ENCODE results near the gene ADAMTS7.
"Not testable (repeated sequence)": the region's sequence is repeated elsewhere in the genome, so short reads cannot be mapped to it uniquely, and the experiment has no call there.

The ADAMTS7 gene

GRCh38 chr15:78757636-78757905 lies 53.7 kb downstream of the ADAMTS7 start:
- Histone ChIP-seq H3K27me3 (ENCODE audit: insufficient read depth, low read length, poor library complexity) (no peaks in the 10 kb centered on the region), H3K4me1 (ENCODE audit: insufficient read depth, low read length) (peaks cover 10% of the 10 kb centered on the region), H2AFZ (ENCODE audit: low read depth, low read length) (no peak overlapping the region), H3K9ac (ENCODE audit: low read depth, low read length) (no peak overlapping the region), H3K79me2 (ENCODE audit: insufficient read depth, low read length) (no peaks in the 10 kb centered on the region), H4K20me1 (ENCODE audit: insufficient read depth, low read length) (no peaks in the 10 kb centered on the region), H3K36me3 (ENCODE audit: insufficient read depth, low read length) (no peaks in the 10 kb centered on the region), H3K4me3 (ENCODE audit: low read depth in 1 of 2, low read length in 2 of 2) (no peak overlapping the region), H3K27ac (ENCODE audit: low read length) (no peak overlapping the region), H3K9me3 (ENCODE audit: insufficient read depth, low read length, severe bottlenecking) (no peaks in the 10 kb centered on the region), H3K4me2 (ENCODE audit: insufficient read depth, low read length) (no peak overlapping the region)
- ATAC-seq (ENCODE audit: insufficient read depth, low read depth) (no peak), DNase-seq (no peak)
- TF ChIP-seq EZH2 (IDR thresholded peaks at IDR 0.05; ENCODE audit: borderline replicate concordance, low read depth, low read length, severe bottlenecking): no peak
- TF ChIP-seq CTCF (IDR thresholded peaks at IDR 0.05; ENCODE audit: borderline replicate concordance, extremely low read depth, low read length, poor library complexity, severe bottlenecking): no peak

GRCh38 chr15:78756781-78757635 lies 54.3 kb downstream of the ADAMTS7 start:
- H3K9me3 ChIP-seq (ENCODE audit: insufficient read depth, low read length, severe bottlenecking); H3K4me3 ChIP-seq (ENCODE audit: low read depth in 1 of 2, low read length in 2 of 2); H2AFZ ChIP-seq (ENCODE audit: low read depth, low read length); H3K4me1 ChIP-seq (ENCODE audit: insufficient read depth, low read length); ATAC-seq (ENCODE audit: insufficient read depth, low read depth); H3K4me2 ChIP-seq (ENCODE audit: insufficient read depth, low read length); H3K27me3 ChIP-seq (ENCODE audit: insufficient read depth, low read length, poor library complexity); H3K9ac ChIP-seq (ENCODE audit: low read depth, low read length); DNase-seq; H3K79me2 ChIP-seq (ENCODE audit: insufficient read depth, low read length); H3K27ac ChIP-seq (ENCODE audit: low read length); H3K36me3 ChIP-seq (ENCODE audit: insufficient read depth, low read length); H4K20me1 ChIP-seq (ENCODE audit: insufficient read depth, low read length): not testable (repeated sequence)

GRCh38 chr15:78755900-78756591 lies 55.2 kb downstream of the ADAMTS7 start:
- not testable (repeated sequence) for H3K4me2 ChIP-seq (ENCODE audit: insufficient read depth, low read length); H3K79me2 ChIP-seq (ENCODE audit: insufficient read depth, low read length); H4K20me1 ChIP-seq (ENCODE audit: insufficient read depth, low read length); H3K36me3 ChIP-seq (ENCODE audit: insufficient read depth, low read length); H3K27ac ChIP-seq (ENCODE audit: low read length); H3K27me3 ChIP-seq (ENCODE audit: insufficient read depth, low read length, poor library complexity); H3K9me3 ChIP-seq (ENCODE audit: insufficient read depth, low read length, severe bottlenecking); H2AFZ ChIP-seq (ENCODE audit: low read depth, low read length); H3K9ac ChIP-seq (ENCODE audit: low read depth, low read length); H3K4me1 ChIP-seq (ENCODE audit: insufficient read depth, low read length); H3K4me3 ChIP-seq (ENCODE audit: low read depth in 1 of 2, low read length in 2 of 2)
- ATAC-seq (ENCODE audit: insufficient read depth, low read depth): peak; percentile 59; the same call in 2 of the 3 replicates
- peak; percentile 38 for TF ChIP-seq CTCF (IDR thresholded peaks at IDR 0.05; ENCODE audit: borderline replicate concordance, extremely low read depth, low read length, poor library complexity, severe bottlenecking)
- DNase-seq: peak; percentile 36

- not testable (repeated sequence) for ATAC-seq (ENCODE audit: insufficient read depth, low read depth); H3K27ac ChIP-seq (ENCODE audit: low read length); H3K4me3 ChIP-seq (ENCODE audit: low read depth in 1 of 2, low read length in 2 of 2); DNase-seq; H3K9ac ChIP-seq (ENCODE audit: low read depth, low read length); H3K79me2 ChIP-seq (ENCODE audit: insufficient read depth, low read length); H3K9me3 ChIP-seq (ENCODE audit: insufficient read depth, low read length, severe bottlenecking); H3K27me3 ChIP-seq (ENCODE audit: insufficient read depth, low read length, poor library complexity); H4K20me1 ChIP-seq (ENCODE audit: insufficient read depth, low read length); H3K4me2 ChIP-seq (ENCODE audit: insufficient read depth, low read length); H3K36me3 ChIP-seq (ENCODE audit: insufficient read depth, low read length); H3K4me1 ChIP-seq (ENCODE audit: insufficient read depth, low read length); H2AFZ ChIP-seq (ENCODE audit: low read depth, low read length)
Measured at GRCh38 chr15:78754637-78755280, 56.5 kb downstream of the ADAMTS7 start.

DNA sequence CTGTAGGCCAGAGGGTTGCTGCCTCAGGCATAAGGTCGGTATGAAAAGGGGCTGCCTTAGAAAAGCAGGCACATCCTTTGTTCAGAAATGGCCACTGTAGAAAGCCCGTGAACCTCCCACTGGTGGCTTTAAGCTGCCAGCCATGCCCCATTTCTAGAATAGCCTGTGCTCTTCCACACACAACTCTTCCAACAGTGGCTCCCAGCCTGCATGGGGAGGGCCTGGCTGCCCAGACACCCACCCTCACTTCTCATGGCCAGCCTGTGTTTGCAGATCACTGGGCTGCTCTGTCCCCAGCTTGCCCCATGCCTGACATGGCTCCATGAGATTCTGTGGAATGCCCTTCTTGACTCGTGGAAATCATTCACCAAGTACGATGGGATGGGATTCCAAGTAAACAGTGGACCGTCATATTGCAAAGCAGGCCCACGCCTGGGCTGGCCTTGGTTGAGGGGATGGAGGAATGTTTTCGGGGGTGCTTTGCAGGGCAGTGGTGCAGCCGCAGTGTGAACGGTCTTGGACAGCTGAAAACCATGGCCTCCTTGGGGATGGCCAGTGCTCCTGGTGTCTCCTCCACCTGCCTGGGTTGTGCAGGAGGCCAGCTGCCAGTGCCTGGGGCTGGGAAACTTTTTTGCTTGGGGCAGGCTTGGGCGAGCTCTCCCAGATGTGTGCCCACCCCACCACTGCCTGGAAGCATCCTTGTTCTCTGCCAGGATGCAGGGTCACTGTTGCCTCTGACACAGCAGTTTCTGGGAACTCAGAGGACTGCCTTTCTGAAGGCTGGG lies 57.3 kb downstream of the ADAMTS7 start:
- not testable (repeated sequence) for H3K9ac ChIP-seq (ENCODE audit: low read depth, low read length); DNase-seq; H3K36me3 ChIP-seq (ENCODE audit: insufficient read depth, low read length); H3K4me3 ChIP-seq (ENCODE audit: low read depth in 1 of 2, low read length in 2 of 2); H3K79me2 ChIP-seq (ENCODE audit: insufficient read depth, low read length); H3K27ac ChIP-seq (ENCODE audit: low read length); H3K4me2 ChIP-seq (ENCODE audit: insufficient read depth, low read length); ATAC-seq (ENCODE audit: insufficient read depth, low read depth); H3K27me3 ChIP-seq (ENCODE audit: insufficient read depth, low read length, poor library complexity); H2AFZ ChIP-seq (ENCODE audit: low read depth, low read length); H3K9me3 ChIP-seq (ENCODE audit: insufficient read depth, low read length, severe bottlenecking); H3K4me1 ChIP-seq (ENCODE audit: insufficient read depth, low read length); H4K20me1 ChIP-seq (ENCODE audit: insufficient read depth, low read length)

DNA sequence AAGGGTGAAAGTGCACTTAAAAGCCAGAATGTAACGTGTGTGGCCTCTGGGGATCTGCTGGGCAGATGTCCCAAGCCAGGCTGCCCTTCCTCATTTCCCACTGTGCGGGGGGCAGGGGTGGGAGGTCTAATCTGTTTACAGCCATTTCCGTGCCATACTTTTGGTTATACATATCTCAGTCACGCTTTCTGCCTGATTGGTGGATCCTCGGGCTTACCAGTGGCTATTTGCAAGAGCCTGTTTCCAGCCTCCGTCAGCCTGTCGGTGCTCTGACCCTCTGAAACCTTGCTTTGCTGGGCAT lies 58.0 kb downstream of the ADAMTS7 start:
- not testable (repeated sequence) for H3K27ac ChIP-seq (ENCODE audit: low read length); H3K79me2 ChIP-seq (ENCODE audit: insufficient read depth, low read length); H3K9me3 ChIP-seq (ENCODE audit: insufficient read depth, low read length, severe bottlenecking); H3K4me1 ChIP-seq (ENCODE audit: insufficient read depth, low read length); H4K20me1 ChIP-seq (ENCODE audit: insufficient read depth, low read length); H3K9ac ChIP-seq (ENCODE audit: low read depth, low read length); H3K36me3 ChIP-seq (ENCODE audit: insufficient read depth, low read length); H3K4me3 ChIP-seq (ENCODE audit: low read depth in 1 of 2, low read length in 2 of 2); H3K4me2 ChIP-seq (ENCODE audit: insufficient read depth, low read length); DNase-seq; H2AFZ ChIP-seq (ENCODE audit: low read depth, low read length); H3K27me3 ChIP-seq (ENCODE audit: insufficient read depth, low read length, poor library complexity); ATAC-seq (ENCODE audit: insufficient read depth, low read depth)
